22Rv1 (cell line): Measurements from ENCODE around the gene TAC3.
"Not testable (repeated sequence)": the region's sequence is repeated elsewhere in the genome, so short reads cannot be mapped to it uniquely, and the experiment has no call there.

Experiments used
- H3K27ac ChIP-seq: fragments of 450-650 bp; 2 replicates; pipeline ENCODE4 v1.5.1; 2017
- ZFX ChIP-seq: fragments of 450-650 bp; IDR thresholded peaks from 2 replicates; pipeline ENCODE4 v1.6.1; 2017; ENCODE audit warnings: antibody characterized with exemption, borderline replicate concordance
- TF ChIP-seq, protein P1 (sequence below): fragments of 450-650 bp; IDR thresholded peaks from 2 replicates; pipeline ENCODE4 v1.5.1; 2017; ENCODE audit warnings: mild to moderate bottlenecking

The TAC3 gene

DNA sequence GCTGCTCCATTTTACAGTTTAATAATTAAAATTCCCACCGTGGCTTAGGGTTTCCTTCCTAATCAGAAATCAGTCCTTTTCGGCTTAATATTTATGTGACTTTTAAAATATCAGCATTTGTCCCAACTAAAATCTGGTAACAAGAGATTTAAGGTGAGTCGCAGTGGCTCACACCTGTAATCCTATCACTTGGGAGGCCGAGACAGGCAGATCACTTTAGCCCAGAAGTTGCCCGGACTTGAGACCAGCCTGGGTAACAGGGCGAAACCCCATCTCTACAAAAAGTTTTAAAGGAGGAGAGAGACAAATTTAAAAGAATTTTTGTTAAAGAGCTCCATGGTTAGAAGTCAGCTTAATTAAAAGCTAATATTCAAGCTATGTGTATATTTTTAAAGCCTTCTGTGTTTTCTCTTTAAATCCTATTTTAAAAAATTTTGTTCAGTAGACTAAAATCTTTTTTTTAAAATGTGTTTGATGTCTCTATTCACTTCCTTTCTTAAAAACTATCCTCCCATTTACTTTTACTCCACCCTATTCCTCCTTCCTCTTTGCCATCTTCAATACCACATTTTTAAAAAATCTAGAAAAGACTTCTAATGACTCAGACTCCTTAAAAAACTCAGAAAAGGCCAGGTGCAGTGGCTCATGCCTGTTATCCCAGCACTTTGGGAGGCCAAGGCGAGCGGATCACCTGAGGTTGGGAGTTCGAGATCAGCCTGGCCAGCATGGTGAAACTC is 3.8 kb upstream of the TAC3 start:
- no peak for TF ChIP-seq ZFX
- TF ChIP-seq, protein P1, sequence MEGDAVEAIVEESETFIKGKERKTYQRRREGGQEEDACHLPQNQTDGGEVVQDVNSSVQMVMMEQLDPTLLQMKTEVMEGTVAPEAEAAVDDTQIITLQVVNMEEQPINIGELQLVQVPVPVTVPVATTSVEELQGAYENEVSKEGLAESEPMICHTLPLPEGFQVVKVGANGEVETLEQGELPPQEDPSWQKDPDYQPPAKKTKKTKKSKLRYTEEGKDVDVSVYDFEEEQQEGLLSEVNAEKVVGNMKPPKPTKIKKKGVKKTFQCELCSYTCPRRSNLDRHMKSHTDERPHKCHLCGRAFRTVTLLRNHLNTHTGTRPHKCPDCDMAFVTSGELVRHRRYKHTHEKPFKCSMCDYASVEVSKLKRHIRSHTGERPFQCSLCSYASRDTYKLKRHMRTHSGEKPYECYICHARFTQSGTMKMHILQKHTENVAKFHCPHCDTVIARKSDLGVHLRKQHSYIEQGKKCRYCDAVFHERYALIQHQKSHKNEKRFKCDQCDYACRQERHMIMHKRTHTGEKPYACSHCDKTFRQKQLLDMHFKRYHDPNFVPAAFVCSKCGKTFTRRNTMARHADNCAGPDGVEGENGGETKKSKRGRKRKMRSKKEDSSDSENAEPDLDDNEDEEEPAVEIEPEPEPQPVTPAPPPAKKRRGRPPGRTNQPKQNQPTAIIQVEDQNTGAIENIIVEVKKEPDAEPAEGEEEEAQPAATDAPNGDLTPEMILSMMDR, result no peak
- H3K27ac ChIP-seq, result no peak overlapping the region

DNA sequence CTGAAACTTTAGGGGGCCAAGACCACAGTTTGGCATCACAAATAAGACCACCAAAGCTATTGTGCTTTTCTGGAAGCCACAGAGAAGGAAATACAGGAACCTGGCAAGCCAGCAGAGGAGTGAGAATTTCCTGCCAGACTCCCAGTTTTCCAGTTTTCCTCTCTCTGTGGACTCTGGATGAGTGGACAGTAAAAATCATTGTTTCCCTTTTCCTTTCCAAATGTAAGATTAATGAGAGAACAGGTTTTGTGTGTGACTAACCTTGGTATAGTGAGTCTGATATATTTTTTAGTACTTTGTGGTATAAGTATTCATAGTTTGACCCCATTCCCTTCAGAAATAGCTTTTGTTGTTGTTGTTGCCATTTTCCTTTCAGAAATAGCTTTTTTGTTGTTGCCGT is 2.6 kb upstream of the TAC3 start:
- H3K27ac ChIP-seq, result no peak overlapping the region
- no peak for TF ChIP-seq ZFX
- TF ChIP-seq, protein P1, result no peak

DNA sequence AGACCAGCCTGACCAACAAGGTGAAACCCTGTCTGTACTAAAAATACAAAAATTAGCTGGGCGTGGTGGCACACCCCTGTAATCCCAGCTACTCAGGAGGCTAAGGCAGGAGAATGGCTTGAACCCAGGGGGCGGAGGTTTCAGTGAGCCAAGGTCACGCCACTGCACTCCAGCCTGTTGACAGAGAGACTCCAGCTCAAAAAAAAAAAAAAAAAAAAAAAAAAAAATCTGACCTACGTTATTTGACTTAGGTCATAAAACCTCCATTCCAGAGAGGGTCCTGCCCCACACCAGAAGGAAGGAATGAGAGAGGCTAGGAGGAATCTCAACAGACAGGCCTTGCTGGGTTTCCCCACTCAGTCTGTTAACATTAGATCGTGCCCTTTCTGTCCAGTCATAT is 2.0 kb upstream of the TAC3 start:
- not testable (repeated sequence) for H3K27ac ChIP-seq

DNA sequence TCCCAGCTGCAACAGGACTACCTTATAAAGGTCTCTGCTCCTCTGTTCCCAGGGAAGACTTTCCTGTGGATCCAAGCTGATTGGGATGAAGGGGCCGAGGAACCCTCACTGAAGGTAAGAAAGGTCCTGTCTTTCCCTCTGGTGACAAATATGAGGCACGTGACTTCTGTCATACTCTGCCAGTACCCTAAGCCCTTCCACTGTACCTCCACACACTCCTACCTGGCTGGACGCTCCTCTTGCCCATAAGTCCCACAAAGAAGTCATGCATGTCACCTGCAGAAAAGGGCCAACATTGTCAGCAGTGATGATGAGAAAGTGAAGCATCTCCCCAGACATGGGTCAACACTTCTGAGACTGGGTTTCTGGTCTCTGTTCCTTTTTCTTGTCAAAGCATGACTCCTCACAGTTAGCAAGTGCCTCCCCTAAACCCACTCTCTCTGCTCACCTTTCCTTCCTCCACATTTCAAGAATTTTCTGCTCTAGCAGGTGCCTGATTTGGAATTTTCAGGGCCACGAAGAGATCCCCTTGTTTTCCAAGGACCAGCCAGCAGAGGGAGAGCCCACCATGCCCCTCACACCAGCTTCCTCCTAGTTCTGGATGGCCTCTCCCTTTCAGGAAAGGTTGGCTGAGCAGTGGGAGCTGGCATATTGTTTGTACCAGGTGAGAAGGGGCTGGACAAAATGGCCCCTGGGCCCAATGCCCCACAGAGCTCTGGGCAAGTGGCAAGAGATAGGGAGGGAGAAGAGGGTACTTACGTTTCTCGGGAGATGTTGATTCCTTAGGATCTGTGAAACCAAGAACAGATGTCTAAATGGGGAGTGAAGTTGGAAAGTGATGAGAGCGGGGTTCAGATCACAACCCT is 3.5 kb downstream of the TAC3 start:
- H3K27ac ChIP-seq, result no peak overlapping the region
- TF ChIP-seq, protein P1, result no peak
- no peak for TF ChIP-seq ZFX

DNA sequence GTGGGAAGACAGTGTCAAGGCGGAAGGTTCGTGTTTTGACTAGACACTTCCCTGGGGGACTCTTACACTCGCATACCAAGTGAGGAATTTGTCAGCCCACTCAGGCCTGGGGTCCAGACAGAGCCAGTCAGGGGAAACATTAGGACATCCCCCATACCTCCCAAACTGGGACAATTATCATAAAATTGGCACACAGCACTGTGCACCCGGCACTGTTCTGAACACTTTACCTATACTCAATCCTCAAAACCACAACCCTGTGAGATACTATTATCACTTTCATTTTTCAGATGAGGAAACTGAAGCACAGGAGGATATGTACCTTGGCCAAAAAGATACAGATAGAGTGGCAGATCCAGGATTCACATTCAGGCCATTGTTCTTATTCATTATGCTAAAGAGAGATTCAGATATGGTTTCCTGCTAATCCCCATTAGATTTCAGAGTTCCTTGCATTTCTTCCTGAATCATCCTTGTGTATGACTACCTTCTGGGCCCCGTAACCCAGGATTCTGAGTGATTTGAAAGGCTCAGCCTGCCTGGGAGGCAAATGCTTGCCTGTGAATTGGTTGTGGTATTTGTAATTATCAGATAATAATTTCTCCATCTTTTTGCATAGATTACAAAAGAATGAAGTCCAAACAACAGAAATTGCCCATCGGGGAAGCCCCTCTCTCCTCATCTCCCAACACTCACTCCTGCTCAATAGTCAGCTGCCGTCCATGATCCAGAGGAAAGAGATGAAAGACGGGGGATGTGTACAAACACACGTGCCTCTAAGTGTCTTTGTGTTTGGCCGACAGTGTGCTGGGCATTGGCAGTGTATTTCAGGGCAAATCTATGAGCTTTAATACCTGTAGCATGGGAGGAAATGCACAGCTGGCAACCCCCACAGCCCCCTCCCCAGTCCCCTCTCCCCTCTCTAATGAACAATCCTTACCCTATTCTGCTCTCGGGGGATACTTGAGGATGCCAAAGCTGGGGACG is 4.6 kb downstream of the TAC3 start:
- no peak overlapping the region for H3K27ac ChIP-seq
- no peak for TF ChIP-seq ZFX
- TF ChIP-seq, protein P1, result no peak

DNA sequence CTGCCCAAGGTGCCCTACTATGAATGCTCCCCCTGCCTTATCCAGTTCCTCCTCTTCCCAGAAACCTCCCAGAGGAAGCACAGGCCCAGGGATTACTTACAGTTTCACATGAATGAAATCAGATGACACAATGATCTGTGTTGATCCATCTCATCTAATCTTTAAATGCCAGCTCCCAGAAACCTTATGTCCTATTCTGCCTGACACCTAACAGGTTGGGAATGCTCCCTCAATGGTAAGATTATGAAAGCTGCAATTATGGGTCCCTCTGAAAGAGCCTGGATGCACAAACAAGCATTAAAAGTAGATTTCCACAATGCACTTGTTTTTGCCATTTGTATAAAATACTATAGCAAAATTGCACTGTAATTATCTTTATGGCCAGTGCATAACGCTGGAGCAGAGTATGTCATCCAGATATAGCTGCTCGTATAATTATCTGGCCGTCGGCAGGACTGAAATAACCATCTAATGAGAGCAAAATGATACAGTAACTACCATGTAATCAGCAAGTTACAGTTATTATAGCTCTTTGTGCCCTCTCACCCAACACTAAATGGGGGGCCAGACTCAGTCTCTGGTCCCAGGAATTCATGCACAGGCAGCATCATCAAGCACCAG is 5.6 kb downstream of the TAC3 start:
- TF ChIP-seq, protein P1, result no peak
- no peak for TF ChIP-seq ZFX
- no peak overlapping the region for H3K27ac ChIP-seq
